H1 (cell line): ENCODE data around the gene SCG3. TPM values are rescaled to one million over a fixed set of nuclear protein-coding genes. Genes with fewer than 3 reads are reported as not detected.

Experiments used
- CTCF ChIA-PET: fragments of 300-600 bp; sonication (Branson Sonifier 250); formaldehyde crosslinking; loops from one replicate; lab custom pipeline; 2021; ENCODE audit not compliant: partially characterized antibody; lab: Charles Lee
- POLR2A ChIA-PET: fragments of 300-600 bp; sonication (Branson Sonifier 250); formaldehyde crosslinking; loops from one replicate; lab custom pipeline; 2021; ENCODE audit warnings: inconsistent platforms; ENCODE audit not compliant: partially characterized antibody; lab: Charles Lee
- DNase-seq, 2 experiments: peaks; one replicate each; pipeline versions ENCODE4 v3.0.0 to v3.0.0-alpha.2; 2010 to 2022; ENCODE audit warnings: low spot score in 2 of 2, low read depth in 1 of 2, mixed read lengths in 1 of 2
- FAIRE-seq: peaks from 2 replicates; lab custom pipeline; 2011; peaks lifted over from hg19 to GRCh38; lab: Jason Lieb, UNC
- H2AFZ ChIP-seq: 2 replicates; pipeline ENCODE4 v1.8.1; 2012; ENCODE audit warnings: low read length, inconsistent platforms
- H2AK5ac ChIP-seq: 2 replicates; pipeline ENCODE4 v1.6.1; 2013; ENCODE audit warnings: low read depth, low read length
- H2BK120ac ChIP-seq: replicated peaks from 2 replicates; pipeline ENCODE3; 2013; ENCODE audit warnings: low read depth, low read length, inconsistent platforms
- H2BK12ac ChIP-seq: 2 replicates; pipeline ENCODE4 v1.6.1; 2013; ENCODE audit warnings: low read depth, low read length
- H2BK15ac ChIP-seq: 2 replicates; pipeline ENCODE4 v1.6.1; 2013; ENCODE audit warnings: low read length
- H2BK20ac ChIP-seq: 2 replicates; pipeline ENCODE4 v1.6.1; 2013; ENCODE audit warnings: low read length
- H2BK5ac ChIP-seq: 2 replicates; pipeline ENCODE4 v1.6.1; 2013; ENCODE audit warnings: low read depth, low read length
- H3K14ac ChIP-seq: 2 replicates; pipeline ENCODE4 v1.6.1; 2013; ENCODE audit warnings: inconsistent platforms; ENCODE audit not compliant: insufficient read length
- H3K18ac ChIP-seq: 2 replicates; pipeline ENCODE4 v1.6.1; 2013; ENCODE audit warnings: low read length; ENCODE audit errors: extremely low read depth
- H3K23ac ChIP-seq: 2 replicates; pipeline ENCODE4 v1.6.1; 2013; ENCODE audit warnings: inconsistent platforms; ENCODE audit not compliant: insufficient read length
- H3K23me2 ChIP-seq: 2 replicates; pipeline ENCODE4 v1.6.1; 2013; ENCODE audit warnings: low read depth, low read length
- H3K27ac ChIP-seq: 2 replicates; pipeline ENCODE4 v1.6.1; 2011; ENCODE audit warnings: low read depth, low read length, inconsistent platforms
- H3K27me3 ChIP-seq, 4 experiments: replicated peaks in 1 of 4; 1 replicate in 1 of 4; 2 replicates in 3 of 4; pipeline versions ENCODE4 v1.6.1 to v1.8.1; 2011 to 2013; ENCODE audit warnings: low read length in 3 of 4, mild to moderate bottlenecking in 3 of 4, inconsistent platforms in 2 of 4, mixed read lengths in 2 of 4, moderate library complexity in 1 of 4; ENCODE audit not compliant: control insufficient read depth in 3 of 4, insufficient read depth in 3 of 4; ENCODE audit errors: extremely low read depth in 1 of 4
- H3K36me3 ChIP-seq, 4 experiments: 2 replicates each; pipeline versions ENCODE4 v1.6.1 to v1.8.1; 2011 to 2013; ENCODE audit warnings: mild to moderate bottlenecking in 4 of 4, low read length in 3 of 4, moderate library complexity in 2 of 4, control low read depth in 1 of 4, inconsistent platforms in 1 of 4; ENCODE audit not compliant: insufficient read depth in 4 of 4, control insufficient read depth in 2 of 4
- H3K4ac ChIP-seq: replicated peaks from 2 replicates; pipeline ENCODE3; 2013; ENCODE audit warnings: low read length, low read depth, mixed read lengths, inconsistent platforms; ENCODE audit not compliant: insufficient read length
- H3K4me1 ChIP-seq, 4 experiments: replicated peaks in 1 of 4; 1 replicate in 1 of 4; 2 replicates in 3 of 4; pipeline versions ENCODE4 v1.6.1 to v1.8.1; 2011 to 2013; ENCODE audit warnings: low read length in 3 of 4, inconsistent platforms in 2 of 4, mixed read lengths in 1 of 4; ENCODE audit not compliant: insufficient read depth in 4 of 4, control insufficient read depth in 3 of 4
- H3K4me2 ChIP-seq, 2 experiments: 2 replicates each; pipeline versions ENCODE4 v1.6.1 to v1.8.1; 2011 to 2013; ENCODE audit warnings: low read depth in 2 of 2, low read length in 2 of 2, control low read depth in 1 of 2, inconsistent platforms in 1 of 2, mild to moderate bottlenecking in 1 of 2; ENCODE audit not compliant: insufficient read depth in 1 of 2
- H3K4me3 ChIP-seq, 4 experiments: fragments of 200-600, 300-600 bp in 1 of 4; sonication (generic), shearing (Covaris generic), sonication (Bioruptor Twin) in 1 of 4; 2 replicates each; pipeline versions ENCODE4 v1.5.1 to v1.8.1; 2011 to 2016; ENCODE audit warnings: low read length in 4 of 4, low read depth in 3 of 4, control low read depth in 2 of 4, inconsistent platforms in 2 of 4, mild to moderate bottlenecking in 2 of 4, mixed read lengths in 1 of 4, moderate library complexity in 1 of 4; ENCODE audit not compliant: insufficient read depth in 2 of 4; ENCODE audit errors: extremely low read depth in 1 of 4
- H3K56ac ChIP-seq: replicated peaks from 2 replicates; pipeline ENCODE3; 2013; ENCODE audit warnings: low read depth, mild to moderate bottlenecking, mixed read lengths, low read length, inconsistent platforms; ENCODE audit not compliant: insufficient read length
- H3K79me1 ChIP-seq: 2 replicates; pipeline ENCODE4 v1.6.1; 2013; ENCODE audit warnings: low read depth, low read length, control low read depth
- H3K79me2 ChIP-seq, 2 experiments: 2 replicates each; pipeline versions ENCODE4 v1.6.1 to v1.8.1; 2012 to 2013; ENCODE audit warnings: low read length in 2 of 2, mild to moderate bottlenecking in 2 of 2, inconsistent platforms in 1 of 2; ENCODE audit not compliant: insufficient read depth in 2 of 2, control insufficient read depth in 1 of 2
- H3K9ac ChIP-seq, 4 experiments: replicated peaks in 1 of 4; 1 replicate in 1 of 4; 2 replicates in 3 of 4; pipeline versions ENCODE4 v1.6.1 to v1.8.1; 2011 to 2013; ENCODE audit warnings: low read depth in 3 of 4, low read length in 3 of 4, control low read depth in 2 of 4, mild to moderate bottlenecking in 2 of 4, moderate library complexity in 2 of 4, inconsistent platforms in 1 of 4; ENCODE audit errors: extremely low read depth in 1 of 4
- H3K9me3 ChIP-seq, 2 experiments: 2 replicates each; pipeline versions ENCODE4 v1.6.1 to v1.8.1; 2012 to 2013; ENCODE audit warnings: mild to moderate bottlenecking in 2 of 2, moderate library complexity in 2 of 2, control low read depth in 1 of 2, inconsistent platforms in 1 of 2, low read depth in 1 of 2, low read length in 1 of 2, mixed read lengths in 1 of 2; ENCODE audit not compliant: insufficient read depth in 2 of 2
- H4K20me1 ChIP-seq, 2 experiments: replicated peaks in 1 of 2; 2 replicates each; pipeline versions ENCODE3 to v1.8.1; 2011 to 2013; ENCODE audit warnings: inconsistent platforms in 2 of 2, low read length in 2 of 2, mild to moderate bottlenecking in 1 of 2; ENCODE audit not compliant: insufficient read depth in 2 of 2, control insufficient read depth in 1 of 2
- H4K5ac ChIP-seq: 2 replicates; pipeline ENCODE4 v1.6.1; 2013; ENCODE audit warnings: low read length, low read depth, mixed read lengths, inconsistent platforms; ENCODE audit not compliant: insufficient read length
- H4K8ac ChIP-seq: 2 replicates; pipeline ENCODE4 v1.8.0; 2013; ENCODE audit warnings: mild to moderate bottlenecking, moderate library complexity, low read length, inconsistent platforms; ENCODE audit not compliant: insufficient read depth; ENCODE audit errors: extremely low read depth
- H4K91ac ChIP-seq: replicated peaks from 2 replicates; pipeline ENCODE3; 2013; ENCODE audit warnings: low read length, mixed read lengths, inconsistent platforms; ENCODE audit not compliant: insufficient read length
- ATF3 ChIP-seq: IDR thresholded peaks from 2 replicates; pipeline ENCODE4 v1.6.1; 2011; ENCODE audit warnings: low read depth, mild to moderate bottlenecking, low read length; ENCODE audit not compliant: insufficient read depth
- TCF12 ChIP-seq: IDR thresholded peaks from 2 replicates; pipeline ENCODE4 v1.6.1; 2011; ENCODE audit warnings: low read depth, mild to moderate bottlenecking, low read length
- WGBS, 2 experiments: shearing (Covaris generic) in 1 of 2; methylation state at CpG; one replicate each; pipeline versions ENCODE4 v1.1.6 to v1.1.7; 2013 to 2015; ENCODE audit warnings: low lambda C conversion rate in 2 of 2, mixed read lengths in 2 of 2, inconsistent platforms in 1 of 2, low coverage in 1 of 2, missing lambda C conversion rate in 1 of 2; ENCODE audit not compliant: insufficient replicate concordance in 2 of 2, insufficient coverage in 1 of 2, insufficient read length in 1 of 2; ENCODE audit errors: extremely low coverage in 1 of 2, missing lambda C conversion rate in 1 of 2; 5-methylcytosine and 5-hydroxymethylcytosine counted together
- polyA plus RNA-seq, 7 experiments: library from polyadenylated mRNA; depleted of rRNA in 3 of 7; stranded (reverse) in 5 of 7; unstranded in 2 of 7; fragments of >200 nt in 5 of 7; fragments of 200-250 nt in 2 of 7; gene quantifications; 1 replicate in 5 of 7; 2 replicates in 1 of 7; 4 replicates in 1 of 7; pipeline versions ENCODE4 v1.2.1 to v1.2.3, GENCODE V29; 2011 to 2013; ENCODE audit warnings: missing spikeins in 2 of 7, mixed read lengths in 2 of 7
- total RNA-seq: library from RNA; stranded (reverse); fragmentation: NEBNext Ultra II Directional; extraction: Animal tissue kit (Norgen Biotek cat#: 25700); gene quantifications from 2 replicates; pipeline ENCODE4 v1.2.1, GENCODE V29; 2021
- TF ChIP-seq, protein P1 (sequence below): IDR thresholded peaks from 2 replicates; pipeline ENCODE4 v1.6.1; 2012; ENCODE audit warnings: low read length, inconsistent platforms

Gene SCG3
- total and polyA plus RNA-seq, 2 of the 8 experiments (the other 6 are each of a cell fraction or from before 2014, with no cell fraction given): 5.2 to 45.9 TPM

GRCh38 chr15:51658664-51659063 is 22.6 kb upstream of the SCG3 start:
- no peak overlapping the region for H2BK120ac ChIP-seq
- H4K5ac ChIP-seq: no peak overlapping the region
- no peaks in the 10 kb centered on the region for H3K9me3 ChIP-seq
- H4K8ac ChIP-seq: no peak overlapping the region
- H3K9ac ChIP-seq: no peak overlapping the region
- no peak overlapping the region for H3K4ac ChIP-seq
- H3K23ac ChIP-seq: no peak overlapping the region
- WGBS, 2 experiments: 90% methylated on average over 3 of the region's 3 CpGs; no CpG with 5 or more reads in 1 of the 2 experiments
- H3K18ac ChIP-seq: no peak overlapping the region
- DNase-seq (no peak), FAIRE-seq (peak; percentile 39)
- H2BK20ac ChIP-seq: no peak overlapping the region
- H3K4me2 ChIP-seq: no peak overlapping the region
- POLR2A ChIA-PET: no interaction called here
- no peak overlapping the region for H4K91ac ChIP-seq
- no peak overlapping the region for H3K14ac ChIP-seq
- H3K56ac ChIP-seq: no peak overlapping the region
- H2BK5ac ChIP-seq: no peak overlapping the region
- H2BK12ac ChIP-seq: no peak overlapping the region
- H3K4me3 ChIP-seq: no peak overlapping the region
- no peaks in the 10 kb centered on the region for H3K23me2 ChIP-seq
- no peak overlapping the region for H2BK15ac ChIP-seq
- no peak overlapping the region for H2AFZ ChIP-seq
- H3K36me3 ChIP-seq: no peaks in the 10 kb centered on the region
- no peak overlapping the region for H3K27ac ChIP-seq
- no peaks in the 10 kb centered on the region for H3K79me2 ChIP-seq
- H4K20me1 ChIP-seq: no peaks in the 10 kb centered on the region
- no peaks in the 10 kb centered on the region; a peak in 1 of 7 replicates for H3K4me1 ChIP-seq
- no peaks in the 10 kb centered on the region for H3K79me1 ChIP-seq
- H3K27me3 ChIP-seq: no peaks in the 10 kb centered on the region
- H2AK5ac ChIP-seq: no peak overlapping the region
- CTCF ChIA-PET: interaction anchor here (1.3 to 6.9 kb wide), 2 partner anchors 8 to 118 kb away, joined by 4 to 63 read pairs; no protein-coding TSS in a partner anchor
- TF ChIP-seq TCF12 (no peak), ATF3 (no peak)
- TF ChIP-seq, protein P1, sequence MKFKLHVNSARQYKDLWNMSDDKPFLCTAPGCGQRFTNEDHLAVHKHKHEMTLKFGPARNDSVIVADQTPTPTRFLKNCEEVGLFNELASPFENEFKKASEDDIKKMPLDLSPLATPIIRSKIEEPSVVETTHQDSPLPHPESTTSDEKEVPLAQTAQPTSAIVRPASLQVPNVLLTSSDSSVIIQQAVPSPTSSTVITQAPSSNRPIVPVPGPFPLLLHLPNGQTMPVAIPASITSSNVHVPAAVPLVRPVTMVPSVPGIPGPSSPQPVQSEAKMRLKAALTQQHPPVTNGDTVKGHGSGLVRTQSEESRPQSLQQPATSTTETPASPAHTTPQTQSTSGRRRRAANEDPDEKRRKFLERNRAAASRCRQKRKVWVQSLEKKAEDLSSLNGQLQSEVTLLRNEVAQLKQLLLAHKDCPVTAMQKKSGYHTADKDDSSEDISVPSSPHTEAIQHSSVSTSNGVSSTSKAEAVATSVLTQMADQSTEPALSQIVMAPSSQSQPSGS: no peak
